HepG2 (cell line): ENCODE measurements around the gene PODN. TPM values are rescaled to one million over a fixed set of nuclear protein-coding genes. Genes with fewer than 3 reads are reported as not detected.
A peak's percentile ranks its signal among the peaks of the same experiment; 100 is the strongest.

Experiments
- AGO1 ChIP-seq: fragments of 200-400 bp; formaldehyde crosslinking; IDR thresholded peaks from 2 replicates; pipeline ENCODE4 v1.6.1; 2017; ENCODE audit warnings: mild to moderate bottlenecking, low read depth, low read length, moderate library complexity; ENCODE audit not compliant: poor library complexity, severe bottlenecking
- CHCHD3 ChIP-seq: sonication (generic); formaldehyde crosslinking; IDR thresholded peaks from 2 replicates; pipeline ENCODE4 v1.8.0; 2022; ENCODE audit warnings: mild to moderate bottlenecking, missing genetic modification reagents, moderate library complexity
- EP300 ChIP-seq, 3 experiments: sonication (generic) in 1 of 3; formaldehyde crosslinking in 1 of 3; IDR thresholded peaks; 2 replicates each; pipeline versions ENCODE4 v1.5.1 to v1.6.1; 2011 to 2020; ENCODE audit warnings: low read depth in 2 of 3, low read length in 2 of 3, borderline replicate concordance in 1 of 3, improper control_type of control experiment in 1 of 3, mild to moderate bottlenecking in 1 of 3, missing genetic modification reagents in 1 of 3, moderate library complexity in 1 of 3
- MZF1 ChIP-seq: sonication (generic); formaldehyde crosslinking; IDR thresholded peaks from 2 replicates; pipeline ENCODE4 v1.8.1; 2023; ENCODE audit warnings: mild to moderate bottlenecking, missing genetic modification reagents, borderline replicate concordance
- NRL ChIP-seq: sonication (generic); formaldehyde crosslinking; IDR thresholded peaks from 2 replicates; pipeline ENCODE4 v1.5.0; 2020; ENCODE audit warnings: missing genetic modification reagents, mild to moderate bottlenecking, moderate library complexity, borderline replicate concordance
- polyA plus RNA-seq, 8 experiments: library from polyadenylated mRNA; depleted of rRNA in 3 of 8; stranded (reverse) in 7 of 8; unstranded in 1 of 8; fragments of >200 nt; fragmentation: Illumina TruSeq in 4 of 8; extraction: Trizol in 4 of 8; gene quantifications; 2 replicates each; pipeline versions ENCODE4 v1.2.1 to v1.2.3, GENCODE V29; 2011 to 2016; ENCODE audit warnings: low read depth in 4 of 8, missing spikeins in 1 of 8, mixed read lengths in 1 of 8; ENCODE audit not compliant: insufficient read depth in 1 of 8
- total RNA-seq, 5 experiments: library from RNA; depleted of rRNA; stranded (reverse); fragments of >200 nt; fragmentation: Illumina TruSeq; extraction: Trizol; gene quantifications; 2 replicates each; pipeline ENCODE4 v1.2.3, GENCODE V29; 2016; ENCODE audit warnings: low read depth in 1 of 5
- TF ChIP-seq, protein P1 (sequence below): sonication (generic); formaldehyde crosslinking; IDR thresholded peaks from 2 replicates; pipeline ENCODE4 v1.4.0; 2020; ENCODE audit warnings: low read depth, mild to moderate bottlenecking, missing genetic modification reagents
- TF ChIP-seq, protein P2 (sequence below): fragments of 450-650 bp; IDR thresholded peaks from 2 replicates; pipeline ENCODE4 v1.6.1; 2017; ENCODE audit warnings: mild to moderate bottlenecking
- TF ChIP-seq, protein P3 (sequence below): sonication (generic); formaldehyde crosslinking; IDR thresholded peaks from 2 replicates; pipeline ENCODE4 v1.5.0; 2020; ENCODE audit warnings: missing genetic modification reagents
- TF ChIP-seq, protein P4 (sequence below): sonication (generic); formaldehyde crosslinking; IDR thresholded peaks from 2 replicates; pipeline ENCODE4 v1.5.1; 2020; ENCODE audit warnings: mild to moderate bottlenecking, missing genetic modification reagents, moderate library complexity
- TF ChIP-seq, protein P5 (sequence below): sonication (generic); formaldehyde crosslinking; IDR thresholded peaks from 2 replicates; pipeline ENCODE4 v1.4.0; 2020; ENCODE audit warnings: low read depth, missing genetic modification reagents

Gene PODN
- total and polyA plus RNA-seq, 2 of the 13 experiments (the other 11 are each of a cell fraction or from before 2014, with no cell fraction given) = 0.13 TPM; not detected in 1

DNA sequence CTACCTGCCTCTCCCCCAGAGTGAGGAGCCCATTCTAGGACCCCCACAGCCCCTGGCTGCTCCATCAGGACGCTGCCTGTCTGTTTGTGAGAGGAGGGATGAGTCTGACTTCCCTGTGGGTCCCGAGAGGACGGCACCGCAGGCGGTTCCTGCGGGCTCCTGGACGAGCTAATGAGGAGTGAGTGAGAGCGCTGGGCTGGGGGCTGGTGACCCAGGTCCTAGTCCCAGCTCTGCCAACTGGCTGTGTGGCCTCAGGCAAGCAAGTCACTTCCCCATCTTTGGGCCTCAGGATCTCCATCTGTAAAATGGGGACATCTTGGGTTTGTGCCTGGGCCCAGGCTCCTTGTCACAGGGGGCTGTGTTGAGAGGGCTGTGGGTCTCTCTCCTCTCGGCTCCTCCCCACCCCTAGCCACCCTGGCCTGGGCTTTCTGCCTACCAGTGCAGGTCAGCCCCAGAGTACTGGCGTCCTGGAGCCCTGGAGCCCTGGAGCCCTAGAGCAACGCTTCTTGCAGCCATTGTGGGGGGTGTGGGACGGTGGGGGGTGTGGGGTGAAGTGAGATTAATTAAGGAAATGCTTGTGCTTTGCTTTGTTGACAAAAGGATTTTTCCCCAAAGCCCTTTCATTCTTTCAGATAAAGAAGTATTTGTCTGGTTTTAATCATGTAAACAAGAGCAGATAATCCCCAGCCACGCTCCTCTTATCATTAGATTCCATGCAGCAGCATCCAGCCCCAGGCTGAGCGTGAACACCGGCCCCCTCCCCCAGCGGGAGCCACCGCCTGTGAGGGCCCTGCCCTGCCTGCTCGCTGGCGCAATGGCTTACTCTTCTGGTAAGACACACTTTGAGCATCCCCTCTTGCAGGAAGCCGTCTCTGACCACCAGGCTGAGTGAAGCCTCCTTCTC is 53.6 kb downstream of the PODN start (continued):
- TF ChIP-seq, protein P1, sequence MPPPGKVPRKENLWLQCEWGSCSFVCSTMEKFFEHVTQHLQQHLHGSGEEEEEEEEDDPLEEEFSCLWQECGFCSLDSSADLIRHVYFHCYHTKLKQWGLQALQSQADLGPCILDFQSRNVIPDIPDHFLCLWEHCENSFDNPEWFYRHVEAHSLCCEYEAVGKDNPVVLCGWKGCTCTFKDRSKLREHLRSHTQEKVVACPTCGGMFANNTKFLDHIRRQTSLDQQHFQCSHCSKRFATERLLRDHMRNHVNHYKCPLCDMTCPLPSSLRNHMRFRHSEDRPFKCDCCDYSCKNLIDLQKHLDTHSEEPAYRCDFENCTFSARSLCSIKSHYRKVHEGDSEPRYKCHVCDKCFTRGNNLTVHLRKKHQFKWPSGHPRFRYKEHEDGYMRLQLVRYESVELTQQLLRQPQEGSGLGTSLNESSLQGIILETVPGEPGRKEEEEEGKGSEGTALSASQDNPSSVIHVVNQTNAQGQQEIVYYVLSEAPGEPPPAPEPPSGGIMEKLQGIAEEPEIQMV = no peak
- TF ChIP-seq, protein P2, sequence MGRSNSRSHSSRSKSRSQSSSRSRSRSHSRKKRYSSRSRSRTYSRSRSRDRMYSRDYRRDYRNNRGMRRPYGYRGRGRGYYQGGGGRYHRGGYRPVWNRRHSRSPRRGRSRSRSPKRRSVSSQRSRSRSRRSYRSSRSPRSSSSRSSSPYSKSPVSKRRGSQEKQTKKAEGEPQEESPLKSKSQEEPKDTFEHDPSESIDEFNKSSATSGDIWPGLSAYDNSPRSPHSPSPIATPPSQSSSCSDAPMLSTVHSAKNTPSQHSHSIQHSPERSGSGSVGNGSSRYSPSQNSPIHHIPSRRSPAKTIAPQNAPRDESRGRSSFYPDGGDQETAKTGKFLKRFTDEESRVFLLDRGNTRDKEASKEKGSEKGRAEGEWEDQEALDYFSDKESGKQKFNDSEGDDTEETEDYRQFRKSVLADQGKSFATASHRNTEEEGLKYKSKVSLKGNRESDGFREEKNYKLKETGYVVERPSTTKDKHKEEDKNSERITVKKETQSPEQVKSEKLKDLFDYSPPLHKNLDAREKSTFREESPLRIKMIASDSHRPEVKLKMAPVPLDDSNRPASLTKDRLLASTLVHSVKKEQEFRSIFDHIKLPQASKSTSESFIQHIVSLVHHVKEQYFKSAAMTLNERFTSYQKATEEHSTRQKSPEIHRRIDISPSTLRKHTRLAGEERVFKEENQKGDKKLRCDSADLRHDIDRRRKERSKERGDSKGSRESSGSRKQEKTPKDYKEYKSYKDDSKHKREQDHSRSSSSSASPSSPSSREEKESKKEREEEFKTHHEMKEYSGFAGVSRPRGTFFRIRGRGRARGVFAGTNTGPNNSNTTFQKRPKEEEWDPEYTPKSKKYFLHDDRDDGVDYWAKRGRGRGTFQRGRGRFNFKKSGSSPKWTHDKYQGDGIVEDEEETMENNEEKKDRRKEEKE = no peak
- TF ChIP-seq, protein P3, sequence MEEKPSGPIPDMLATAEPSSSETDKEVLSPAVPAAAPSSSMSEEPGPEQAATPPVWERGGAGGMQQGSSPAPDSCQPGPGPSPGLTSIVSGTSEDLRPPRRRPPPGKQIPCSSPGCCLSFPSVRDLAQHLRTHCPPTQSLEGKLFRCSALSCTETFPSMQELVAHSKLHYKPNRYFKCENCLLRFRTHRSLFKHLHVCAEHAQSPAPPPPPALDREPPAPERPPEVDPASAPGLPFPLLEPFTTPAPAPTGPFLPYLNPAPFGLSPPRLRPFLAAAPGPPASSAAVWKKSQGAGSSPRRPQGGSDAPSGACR = no peak
- TF ChIP-seq MZF1 (CRISPR knock-in tag) (no peak), NRL (CRISPR knock-in tag) (no peak), AGO1 (no peak), CHCHD3 (CRISPR knock-in tag) (no peak), EP300 (IDR thresholded peaks at IDR 0.05; ENCODE audit: low read depth in 2 of 2, low read length in 2 of 2) (peak in 1 of 2 experiments; percentile 32; a peak in 1 of 4 replicates), EP300 (CRISPR knock-in tag; IDR thresholded peaks at IDR 0.05; ENCODE audit: borderline replicate concordance) (no peak)
- TF ChIP-seq, protein P4, sequence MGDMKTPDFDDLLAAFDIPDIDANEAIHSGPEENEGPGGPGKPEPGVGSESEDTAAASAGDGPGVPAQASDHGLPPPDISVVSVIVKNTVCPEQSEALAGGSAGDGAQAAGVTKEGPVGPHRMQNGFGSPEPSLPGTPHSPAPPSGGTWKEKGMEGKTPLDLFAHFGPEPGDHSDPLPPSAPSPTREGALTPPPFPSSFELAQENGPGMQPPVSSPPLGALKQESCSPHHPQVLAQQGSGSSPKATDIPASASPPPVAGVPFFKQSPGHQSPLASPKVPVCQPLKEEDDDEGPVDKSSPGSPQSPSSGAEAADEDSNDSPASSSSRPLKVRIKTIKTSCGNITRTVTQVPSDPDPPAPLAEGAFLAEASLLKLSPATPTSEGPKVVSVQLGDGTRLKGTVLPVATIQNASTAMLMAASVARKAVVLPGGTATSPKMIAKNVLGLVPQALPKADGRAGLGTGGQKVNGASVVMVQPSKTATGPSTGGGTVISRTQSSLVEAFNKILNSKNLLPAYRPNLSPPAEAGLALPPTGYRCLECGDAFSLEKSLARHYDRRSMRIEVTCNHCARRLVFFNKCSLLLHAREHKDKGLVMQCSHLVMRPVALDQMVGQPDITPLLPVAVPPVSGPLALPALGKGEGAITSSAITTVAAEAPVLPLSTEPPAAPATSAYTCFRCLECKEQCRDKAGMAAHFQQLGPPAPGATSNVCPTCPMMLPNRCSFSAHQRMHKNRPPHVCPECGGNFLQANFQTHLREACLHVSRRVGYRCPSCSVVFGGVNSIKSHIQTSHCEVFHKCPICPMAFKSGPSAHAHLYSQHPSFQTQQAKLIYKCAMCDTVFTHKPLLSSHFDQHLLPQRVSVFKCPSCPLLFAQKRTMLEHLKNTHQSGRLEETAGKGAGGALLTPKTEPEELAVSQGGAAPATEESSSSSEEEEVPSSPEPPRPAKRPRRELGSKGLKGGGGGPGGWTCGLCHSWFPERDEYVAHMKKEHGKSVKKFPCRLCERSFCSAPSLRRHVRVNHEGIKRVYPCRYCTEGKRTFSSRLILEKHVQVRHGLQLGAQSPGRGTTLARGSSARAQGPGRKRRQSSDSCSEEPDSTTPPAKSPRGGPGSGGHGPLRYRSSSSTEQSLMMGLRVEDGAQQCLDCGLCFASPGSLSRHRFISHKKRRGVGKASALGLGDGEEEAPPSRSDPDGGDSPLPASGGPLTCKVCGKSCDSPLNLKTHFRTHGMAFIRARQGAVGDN (CRISPR knock-in tag) = peak; percentile 65
- TF ChIP-seq, protein P5, sequence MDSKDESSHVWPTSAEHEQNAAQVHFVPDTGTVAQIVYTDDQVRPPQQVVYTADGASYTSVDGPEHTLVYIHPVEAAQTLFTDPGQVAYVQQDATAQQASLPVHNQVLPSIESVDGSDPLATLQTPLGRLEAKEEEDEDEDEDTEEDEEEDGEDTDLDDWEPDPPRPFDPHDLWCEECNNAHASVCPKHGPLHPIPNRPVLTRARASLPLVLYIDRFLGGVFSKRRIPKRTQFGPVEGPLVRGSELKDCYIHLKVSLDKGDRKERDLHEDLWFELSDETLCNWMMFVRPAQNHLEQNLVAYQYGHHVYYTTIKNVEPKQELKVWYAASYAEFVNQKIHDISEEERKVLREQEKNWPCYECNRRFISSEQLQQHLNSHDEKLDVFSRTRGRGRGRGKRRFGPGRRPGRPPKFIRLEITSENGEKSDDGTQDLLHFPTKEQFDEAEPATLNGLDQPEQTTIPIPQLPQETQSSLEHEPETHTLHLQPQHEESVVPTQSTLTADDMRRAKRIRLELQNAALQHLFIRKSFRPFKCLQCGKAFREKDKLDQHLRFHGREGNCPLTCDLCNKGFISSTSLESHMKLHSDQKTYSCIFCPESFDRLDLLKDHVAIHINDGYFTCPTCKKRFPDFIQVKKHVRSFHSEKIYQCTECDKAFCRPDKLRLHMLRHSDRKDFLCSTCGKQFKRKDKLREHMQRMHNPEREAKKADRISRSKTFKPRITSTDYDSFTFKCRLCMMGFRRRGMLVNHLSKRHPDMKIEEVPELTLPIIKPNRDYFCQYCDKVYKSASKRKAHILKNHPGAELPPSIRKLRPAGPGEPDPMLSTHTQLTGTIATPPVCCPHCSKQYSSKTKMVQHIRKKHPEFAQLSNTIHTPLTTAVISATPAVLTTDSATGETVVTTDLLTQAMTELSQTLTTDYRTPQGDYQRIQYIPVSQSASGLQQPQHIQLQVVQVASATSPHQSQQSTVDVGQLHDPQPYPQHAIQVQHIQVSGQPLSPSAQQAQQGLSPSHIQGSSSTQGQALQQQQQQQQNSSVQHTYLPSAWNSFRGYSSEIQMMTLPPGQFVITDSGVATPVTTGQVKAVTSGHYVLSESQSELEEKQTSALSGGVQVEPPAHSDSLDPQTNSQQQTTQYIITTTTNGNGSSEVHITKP (CRISPR knock-in tag) = 0 out of 2 replicates have a peak, but pooled peaks have one; percentile 15
